HEK293T (cell line): ENCODE data around the gene ADNP2.

Source experiments
- BHLHE40 ChIP-seq: fragments of 450-650 bp; IDR thresholded peaks from 2 replicates; pipeline ENCODE4 v1.6.1; 2016; ENCODE audit warnings: mild to moderate bottlenecking, moderate library complexity, borderline replicate concordance
- ELF4 ChIP-seq: fragments of 450-650 bp; IDR thresholded peaks from 2 replicates; pipeline ENCODE4 v1.6.1; 2017; ENCODE audit warnings: antibody characterized with exemption
- FOXK2 ChIP-seq: fragments of 450-650 bp; IDR thresholded peaks from 2 replicates; pipeline ENCODE4 v1.6.1; 2016; ENCODE audit warnings: mild to moderate bottlenecking
- FOXM1 ChIP-seq: fragments of 450-650 bp; IDR thresholded peaks from 2 replicates; pipeline ENCODE4 v1.6.1; 2017; ENCODE audit warnings: mild to moderate bottlenecking, borderline replicate concordance
- HDGF ChIP-seq: fragments of 450-650 bp; IDR thresholded peaks from 2 replicates; pipeline ENCODE4 v1.6.1; 2017; ENCODE audit warnings: antibody characterized with exemption, borderline replicate concordance
- NFRKB ChIP-seq: fragments of 450-650 bp; IDR thresholded peaks from 2 replicates; pipeline ENCODE4 v1.6.1; 2016; ENCODE audit warnings: mild to moderate bottlenecking, moderate library complexity
- PKNOX1 ChIP-seq: fragments of 450-650 bp; IDR thresholded peaks from 2 replicates; pipeline ENCODE4 v1.6.1; 2016
- SP1 ChIP-seq: fragments of 450-650 bp; IDR thresholded peaks from 2 replicates; pipeline ENCODE4 v1.6.1; 2017
- SUZ12 ChIP-seq: fragments of 450-650 bp; IDR thresholded peaks from 2 replicates; pipeline ENCODE4 v1.6.1; 2016; ENCODE audit warnings: mild to moderate bottlenecking
- ZNF384 ChIP-seq: fragments of 450-650 bp; IDR thresholded peaks from 2 replicates; pipeline ENCODE4 v1.6.1; 2016

- TF ChIP-seq FOXM1 (no peak), BHLHE40 (no peak), HDGF (no peak), SUZ12 (no peak), PKNOX1 (no peak), FOXK2 (no peak), NFRKB (no peak), ZNF384 (no peak), ELF4 (no peak), SP1 (no peak)
Observed at GRCh38 chr18:80124131-80124530, 15.1 kb downstream of the ADNP2 start.
